OCI-LY3 (cell line): ENCODE measurements around the gene RHBG.

ENCODE experiments used
- CTCF ChIP-seq: fragments of 200-600, 300-600 bp; sonication (generic); IDR thresholded peaks from 2 replicates; pipeline ENCODE4 v1.5.1; 2014; ENCODE audit warnings: antibody characterized with exemption, low read length, low read depth
- EZH2phosphoT487 ChIP-seq: fragments of 200-600 bp; shearing (Covaris generic); IDR thresholded peaks from 2 replicates; pipeline ENCODE4 v1.6.1; 2018; ENCODE audit warnings: antibody characterized with exemption, mixed run types, low read depth

- no peak for TF ChIP-seq CTCF
- TF ChIP-seq EZH2phosphoT487 = no peak
Observed at GRCh38 chr1:156407344-156407743, 38.3 kb downstream of the RHBG start.
